GM18526 (cell line): ENCODE results near the gene UPF2.

Experiments used
- POLR2A ChIP-seq: IDR thresholded peaks from 3 replicates; pipeline ENCODE4 v1.6.1; 2011; ENCODE audit not compliant: insufficient read length; ENCODE audit errors: extremely low read depth

UPF2 gene

DNA sequence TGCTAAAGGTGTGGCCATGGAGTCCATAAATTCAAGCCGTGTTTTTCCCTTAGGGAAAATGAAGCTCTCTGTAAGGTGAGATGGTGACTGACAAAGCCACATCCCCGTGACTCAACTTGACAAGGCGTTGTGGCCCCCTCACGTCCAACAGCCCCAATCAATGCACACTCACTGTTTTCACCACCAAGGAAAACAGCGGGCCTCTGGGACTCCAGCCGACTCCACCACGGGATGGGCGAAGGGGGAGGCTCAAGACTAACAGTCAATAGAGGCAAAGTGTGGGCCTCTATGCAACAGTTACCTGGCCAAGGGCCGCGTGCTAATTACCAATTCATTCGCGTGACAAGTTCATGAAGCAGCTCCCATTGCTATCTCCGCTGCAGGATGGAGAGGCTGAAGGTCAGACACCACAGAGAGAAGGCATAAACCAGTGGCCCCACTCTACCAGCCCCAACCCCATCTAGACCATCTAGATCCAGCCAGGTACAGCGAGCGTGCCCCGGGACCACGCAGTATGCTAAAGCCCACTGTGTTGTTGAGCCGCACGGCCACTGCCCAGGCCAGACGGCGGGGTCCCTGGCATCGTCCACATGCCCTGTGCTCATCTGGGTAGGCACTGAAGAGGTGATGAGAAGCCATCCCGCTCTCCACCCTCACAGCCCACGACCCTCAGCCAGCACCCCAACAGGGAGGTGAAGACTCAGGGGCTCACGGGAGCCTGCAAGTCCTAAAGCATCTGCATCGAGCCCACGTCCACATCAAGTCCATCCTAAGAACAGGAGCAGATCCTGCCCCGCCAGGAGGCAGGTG, 143.3 kb downstream of the UPF2 start:
- TF ChIP-seq POLR2A: no peak

- no peak for TF ChIP-seq POLR2A
Observed at GRCh38 chr10:11898372-11899066, 144.1 kb downstream of the UPF2 start.

- TF ChIP-seq POLR2A: no peak
Observed at GRCh38 chr10:11898033-11898371, 144.6 kb downstream of the UPF2 start.

DNA sequence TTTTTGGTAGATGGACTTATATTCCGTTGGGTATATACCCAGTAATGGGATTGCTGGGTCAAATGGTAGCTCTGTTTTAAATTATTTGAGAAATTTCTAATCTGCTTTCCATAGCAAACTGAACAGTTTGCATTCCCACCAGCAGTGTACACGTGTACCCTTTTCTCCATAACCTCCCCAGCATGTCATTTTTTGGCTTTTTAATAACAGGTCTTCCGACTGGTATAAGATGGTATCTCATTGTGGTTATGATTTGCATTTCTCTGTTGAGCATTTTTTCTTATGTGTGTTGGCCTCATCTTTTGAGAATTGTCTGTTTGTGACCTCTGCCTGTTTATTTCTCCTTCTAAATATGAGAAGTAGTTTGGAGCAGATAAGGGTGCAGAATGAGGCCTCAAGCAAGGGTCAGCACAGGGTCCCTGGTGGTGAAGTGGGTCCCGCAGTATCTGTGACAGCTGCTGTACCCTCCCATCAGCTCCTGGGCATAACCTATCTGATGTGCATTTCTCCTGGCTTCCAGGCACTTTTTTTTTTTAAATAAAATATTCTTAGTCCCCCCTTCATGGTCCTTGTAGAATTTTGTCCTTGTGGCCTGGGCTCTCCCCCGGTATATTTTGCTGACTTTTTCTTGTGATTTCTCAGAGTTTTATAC, 145.9 kb downstream of the UPF2 start:
- no peak for TF ChIP-seq POLR2A

DNA sequence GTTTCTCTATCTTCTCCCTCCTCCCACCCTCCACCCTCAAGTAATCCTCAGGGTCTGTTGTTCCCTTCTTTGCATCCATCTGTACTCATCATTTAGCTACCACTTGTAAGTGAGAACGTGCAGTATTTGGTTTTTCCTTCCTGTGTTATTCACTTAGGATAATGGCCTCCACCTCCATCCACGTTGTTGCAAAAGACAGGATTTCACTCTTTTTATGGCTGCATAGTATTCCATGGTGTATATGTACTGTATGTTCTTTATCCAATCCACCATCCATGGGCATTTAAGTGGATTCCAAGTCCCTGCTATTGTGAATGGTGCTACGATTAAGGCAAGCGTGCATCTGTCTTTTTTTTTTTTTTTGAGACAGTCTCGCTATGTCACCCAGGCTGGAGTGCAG, 147.0 kb downstream of the UPF2 start:
- TF ChIP-seq POLR2A: no peak

DNA sequence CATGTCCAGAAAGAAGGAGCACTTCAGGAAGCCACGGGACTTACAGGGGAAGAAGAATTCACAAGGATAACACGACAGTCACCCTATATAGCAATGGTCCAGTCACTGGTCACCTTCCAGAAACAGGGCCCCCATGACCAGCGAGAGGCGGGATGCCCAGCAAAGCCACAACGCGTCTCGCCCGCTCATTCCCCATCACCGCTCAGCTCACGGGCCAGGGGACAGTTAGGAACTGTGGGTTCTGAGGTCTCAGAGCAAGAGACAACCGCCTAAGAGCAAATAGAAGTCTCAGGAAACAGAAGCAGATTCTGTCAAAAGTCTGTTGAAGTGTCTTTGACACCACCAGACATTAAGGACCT, 147.5 kb downstream of the UPF2 start:
- no peak for TF ChIP-seq POLR2A

DNA sequence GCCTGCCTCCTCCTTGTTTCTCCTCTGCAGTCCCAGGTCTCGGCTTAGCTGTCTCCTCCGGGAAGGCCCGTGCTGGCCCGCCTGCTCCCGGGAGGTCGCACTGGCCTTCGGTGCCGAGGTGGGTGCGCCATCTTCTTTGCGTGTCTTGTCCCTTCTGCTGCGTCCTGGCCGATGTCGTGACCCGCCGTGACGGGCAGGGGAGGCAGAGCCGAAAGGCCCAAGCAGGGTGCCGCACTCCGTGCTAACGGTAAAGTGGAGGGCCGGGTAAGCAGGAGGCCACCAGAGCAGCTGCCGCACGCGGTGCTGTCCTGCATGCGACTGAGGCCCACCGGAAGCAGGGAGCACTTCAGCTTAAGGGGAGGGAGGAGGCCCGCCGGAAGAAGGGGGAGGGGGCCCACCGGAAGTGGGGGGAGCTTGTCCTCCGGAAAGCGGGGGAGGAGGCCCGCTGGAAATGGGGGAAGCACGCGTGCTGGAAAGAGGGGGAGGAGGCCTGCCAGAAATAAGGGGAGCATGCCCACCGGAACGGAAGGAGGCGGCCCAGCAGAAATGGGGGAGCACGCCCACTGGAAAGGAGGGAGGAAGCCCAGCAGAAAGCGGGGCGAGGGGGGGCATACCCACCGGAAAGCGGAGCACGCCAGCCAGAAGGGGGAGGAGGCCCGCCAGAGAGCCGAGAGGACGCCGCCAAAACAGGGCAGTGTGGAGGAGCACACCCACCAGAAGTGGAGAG, 148.1 kb downstream of the UPF2 start:
- no peak for TF ChIP-seq POLR2A

GRCh38 chr10:11893749-11894278, 148.8 kb downstream of the UPF2 start:
- TF ChIP-seq POLR2A: no peak

- no peak for TF ChIP-seq POLR2A
Observed at GRCh38 chr10:11891776-11892486, 150.7 kb downstream of the UPF2 start.

DNA sequence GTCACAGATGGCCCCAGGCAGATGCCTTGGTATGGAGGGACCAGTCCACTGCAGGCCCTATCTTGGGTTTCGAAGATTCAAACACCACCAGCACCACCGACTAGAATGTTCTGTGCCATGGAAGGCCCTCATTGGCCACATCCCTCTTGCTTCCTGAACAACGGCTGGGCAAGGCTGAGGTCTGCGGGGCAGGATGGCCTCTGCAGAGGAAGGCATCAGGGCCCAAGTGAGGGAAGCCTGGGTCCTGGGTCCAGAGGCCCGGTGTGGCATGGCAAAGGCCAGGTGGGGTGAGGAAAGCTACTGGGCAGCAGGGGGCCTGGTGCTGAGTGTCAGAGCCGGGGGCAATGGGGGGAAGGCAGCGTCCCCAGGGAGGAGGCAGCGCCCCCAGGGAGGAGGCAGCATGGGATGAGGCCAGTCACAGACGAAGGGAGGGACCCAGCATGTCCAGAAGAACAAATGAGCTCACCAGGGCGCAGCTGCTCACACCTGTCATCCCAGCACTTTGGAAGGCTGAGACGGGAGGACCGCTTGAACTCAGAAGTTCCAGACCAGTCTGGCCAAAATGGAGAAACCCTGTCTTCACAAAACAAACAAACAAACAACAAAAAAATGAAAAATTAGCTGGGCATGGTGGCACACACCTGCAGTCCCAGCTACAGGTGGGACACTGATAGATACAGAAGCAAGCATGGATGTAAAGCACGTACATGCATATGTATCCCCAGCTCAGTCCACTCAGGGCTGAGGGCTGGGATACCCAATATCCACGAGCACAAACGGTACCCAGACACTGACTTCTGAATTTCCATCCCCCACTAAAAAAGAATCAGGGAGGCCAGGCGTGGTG, 155.0 kb downstream of the UPF2 start:
- TF ChIP-seq POLR2A: no peak

- no peak for TF ChIP-seq POLR2A
Observed at GRCh38 chr10:11886851-11887250, 155.8 kb downstream of the UPF2 start.

DNA sequence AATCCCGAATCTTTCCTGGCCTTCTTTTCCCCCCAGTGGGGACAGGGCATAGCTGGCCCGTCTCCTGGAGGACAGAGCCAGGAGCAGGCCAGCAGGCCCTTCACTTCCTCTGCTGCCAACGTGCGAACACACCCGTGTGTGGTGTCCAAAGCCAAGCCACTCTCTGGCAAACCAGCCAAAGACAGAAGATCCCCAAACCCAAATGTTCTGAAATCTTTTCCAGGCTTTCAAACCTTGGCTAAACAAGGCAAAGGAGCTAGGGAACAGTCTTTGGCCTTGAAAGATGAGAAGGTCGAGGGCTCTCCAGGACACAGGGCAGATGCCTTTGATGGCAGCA, 156.5 kb downstream of the UPF2 start:
- TF ChIP-seq POLR2A: no peak

DNA sequence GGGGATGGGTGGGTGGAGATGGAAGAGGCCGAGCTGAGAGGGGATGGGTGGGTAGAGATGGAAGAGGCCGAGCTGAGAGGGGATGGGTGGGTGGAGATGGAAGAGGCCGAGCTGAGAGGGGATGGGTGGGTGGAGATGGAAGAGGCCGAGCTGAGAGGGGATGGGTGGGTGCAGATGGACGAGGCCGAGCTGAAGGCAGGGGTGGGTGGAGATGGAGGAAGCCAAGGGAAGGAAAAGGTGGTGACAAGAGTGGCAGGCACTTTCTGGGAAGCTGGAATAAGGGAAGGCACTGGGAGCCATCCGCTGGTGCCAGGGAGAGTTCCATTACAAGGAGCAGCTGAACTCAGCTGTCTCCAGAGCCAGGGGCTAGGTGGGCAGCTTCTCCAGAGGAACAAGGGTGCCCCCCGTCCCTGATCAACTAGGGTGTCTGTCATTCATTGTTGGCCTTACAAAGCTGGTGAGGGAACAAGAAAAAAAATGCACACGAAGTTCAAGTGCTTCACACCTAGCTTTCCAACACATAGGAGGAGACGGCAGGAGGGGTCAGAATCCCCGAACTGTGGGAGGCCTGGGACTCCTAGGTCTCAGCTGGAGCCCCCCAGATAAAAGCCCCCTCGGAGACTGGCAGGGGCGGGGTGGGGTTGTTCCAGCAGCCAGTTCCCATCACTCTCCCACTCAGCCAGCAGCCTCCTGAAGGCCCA, 157.0 kb downstream of the UPF2 start:
- TF ChIP-seq POLR2A: no peak
